ENCODE data around the gene KCNQ1. TPM values are rescaled to one million over a fixed set of nuclear protein-coding genes. Genes with fewer than 3 reads are reported as not detected.

The KCNQ1 gene
- total and polyA plus RNA-seq, 2 of the 13 experiments (the other 11 are each of a cell fraction or from before 2014, with no cell fraction given) = 0.02 to 0.08 TPM

GRCh38 chr11:2583605-2583958 is 138.8 kb downstream of the KCNQ1 start:
- Histone ChIP-seq H2AFZ (ENCODE audit: low read length) (no peak overlapping the region), H4K20me1 (ENCODE audit: insufficient read depth, low read length) (no peaks in the 10 kb centered on the region), H3K36me3 (replicated peaks in 1 of 2; ENCODE audit: control insufficient read depth in 1 of 2, insufficient read depth in 2 of 2, low read length in 2 of 2) (no peaks in the 10 kb centered on the region), H3K9ac (ENCODE audit: insufficient read depth, low read depth, low read length) (no peak overlapping the region), H3K4me1 (ENCODE audit: insufficient read depth, low read length) (no peaks in the 10 kb centered on the region), H3K4me3 (replicated peaks in 1 of 3; ENCODE audit: insufficient read depth in 1 of 3, low read depth in 2 of 3, low read length in 3 of 3) (no peak overlapping the region), H3K27me3 (ENCODE audit: control insufficient read depth in 1 of 2, insufficient read depth in 2 of 2, low read length in 2 of 2) (peaks cover 23 to 86% of the 10 kb centered on the region in 2 experiments), H3K79me2 (ENCODE audit: insufficient read depth, low read length) (no peaks in the 10 kb centered on the region), H3K9me3 (ENCODE audit: low read length) (no peaks in the 10 kb centered on the region), H3K27ac (ENCODE audit: extremely low read length, insufficient read depth, low read length) (no peak overlapping the region), H3K4me2 (ENCODE audit: low read depth, low read length) (no peak overlapping the region)
- no TSS peak for BruUV-seq (replicated peaks)
- in situ Hi-C loops (cut with HindIII; ENCODE audit: extremely low pct_ligation_motif_present, low pct_unique_long_range_greater_than_20kb) (no loop called here), intact Hi-C loops (cut with micrococcal nuclease; ENCODE audit: unreplicated experiment) (no loop called here)
- FAIRE-seq (no peak), ATAC-seq (no peak), DNase-seq (ENCODE audit: low spot score) (no peak)
- POLR2A ChIA-PET = no interaction called here
- CTCF ChIA-PET (ENCODE audit: low intra/inter-chr PET ratio, low total read pairs) = no interaction called here
- WGBS (ENCODE audit: low lambda C conversion rate) = 20% methylated on average over 4 of the region's 6 CpGs
- TF ChIP-seq NFIB (CRISPR knock-in tag; IDR thresholded peaks at IDR 0.05; ENCODE audit: borderline replicate concordance) (no peak), STAT5B (CRISPR knock-in tag; IDR thresholded peaks at IDR 0.05) (no peak), ZNF530 (CRISPR knock-in tag; IDR thresholded peaks at IDR 0.05; ENCODE audit: low read depth) (no peak), NFE2L2 (IDR thresholded peaks at IDR 0.05; ENCODE audit: low read length) (no peak), ZNF251 (CRISPR knock-in tag; IDR thresholded peaks at IDR 0.05) (no peak), SP1 (IDR thresholded peaks at IDR 0.05) (no peak), SP1 (CRISPR knock-in tag; IDR thresholded peaks at IDR 0.05) (no peak), ZNF460 (CRISPR knock-in tag; IDR thresholded peaks at IDR 0.05; ENCODE audit: borderline replicate concordance) (no peak), ZNF713 (CRISPR knock-in tag; IDR thresholded peaks at IDR 0.05) (no peak), HNRNPUL1 (IDR thresholded peaks at IDR 0.05; ENCODE audit: low read depth, low read length) (no peak), CREB3 (CRISPR knock-in tag; IDR thresholded peaks at IDR 0.05) (no peak), ZBTB21 (CRISPR knock-in tag; IDR thresholded peaks at IDR 0.05) (no peak), TBL1XR1 (IDR thresholded peaks at IDR 0.05; ENCODE audit: borderline replicate concordance, low read length, partially characterized antibody) (no peak), ZBTB40 (IDR thresholded peaks at IDR 0.05) (no peak), ZBTB40 (CRISPR knock-in tag; IDR thresholded peaks at IDR 0.05) (no peak), ZNF451 (CRISPR knock-in tag; IDR thresholded peaks at IDR 0.05) (no peak)

All from HepG2 (cell line).